D341Med (cell line): ENCODE measurements around the gene GIT2.

Experiments used
- DNase-seq: peaks from one replicate; pipeline ENCODE4 v3.0.0; 2012; ENCODE audit warnings: low spot score

Gene GIT2

DNA sequence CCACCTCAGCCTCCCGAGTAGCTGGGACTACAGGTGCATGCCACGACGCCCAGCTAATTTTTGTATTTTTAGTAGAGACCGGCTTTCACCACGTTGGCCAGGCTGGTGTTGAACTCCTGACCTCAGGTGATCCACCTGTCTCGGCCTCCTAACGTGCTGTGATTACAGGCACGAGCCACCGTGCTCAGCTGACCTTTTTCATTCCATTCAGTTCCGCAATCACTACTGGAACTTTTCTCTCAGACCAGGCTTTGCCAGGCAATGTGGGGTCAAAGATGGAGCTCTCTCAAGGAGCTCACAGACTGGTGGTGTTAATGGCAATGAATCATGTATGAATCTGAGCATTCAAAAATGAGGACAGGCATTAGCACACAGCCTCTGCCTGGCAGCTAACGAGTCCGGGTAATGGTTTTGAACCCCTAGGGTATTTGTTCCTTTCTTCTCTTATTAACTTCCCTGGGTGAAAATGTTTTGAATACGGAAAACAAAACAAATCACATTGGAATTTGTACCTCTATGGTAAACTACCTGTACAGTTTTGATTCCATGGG lies 105.5 kb downstream of the GIT2 start:
- DNase-seq = no peak

- DNase-seq = no peak
These were observed 107.8 kb downstream of the GIT2 start for GRCh38 chr12:109888179-109889020.

DNA sequence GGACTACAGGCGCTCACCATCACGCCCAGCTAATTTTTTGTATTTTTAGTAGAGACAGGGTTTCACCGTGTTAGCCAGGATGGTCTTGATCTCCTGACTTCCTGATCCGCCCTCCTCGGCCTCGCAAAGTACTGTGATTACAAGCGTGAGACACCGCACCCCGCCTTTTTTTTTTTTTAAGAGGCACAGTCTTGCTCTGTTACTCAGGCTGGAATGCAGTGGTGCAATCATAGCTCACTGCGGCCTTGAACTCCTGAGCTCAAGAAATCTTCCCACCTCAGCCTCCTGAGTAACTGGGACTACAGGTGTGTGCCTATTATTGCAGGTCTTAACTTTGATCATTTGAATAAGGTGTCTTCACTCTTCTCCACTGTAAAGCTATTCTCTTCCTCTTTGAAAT lies 110.6 kb downstream of the GIT2 start:
- DNase-seq = no peak

- no peak for DNase-seq
These were observed 112.7 kb downstream of the GIT2 start for GRCh38 chr12:109883461-109883860.

GRCh38 chr12:109881752-109882151 lies 114.4 kb downstream of the GIT2 start:
- DNase-seq = no peak

- DNase-seq = no peak
These were observed 115.2 kb downstream of the GIT2 start for GRCh38 chr12:109880938-109881337.

- peak; percentile 99 for DNase-seq
These were observed 115.9 kb downstream of the GIT2 start, which contains the start of gene GLTP for GRCh38 chr12:109880043-109880931. Gene GLTP, minus strand, starts transcription at chr12:109880541. Its CDS starts 167 bp downstream, at chr12:109880374.
